Small intestine (tissue), 7 donors: ENCODE measurements around the gene CAMTA1. TPM values are rescaled to one million over a fixed set of nuclear protein-coding genes. Genes with fewer than 3 reads are reported as not detected.

ENCODE experiments used
- DNase-seq, 2 donors: peaks; one replicate each; pipeline versions ENCODE4 v3.0.0 to v3.0.0-alpha.2; 2013
- FAIRE-seq: peaks from 2 replicates; lab custom pipeline; 2012; peaks lifted over from hg19 to GRCh38; lab: Jason Lieb, UNC
- H3K27ac ChIP-seq, 3 donors: one replicate each; pipeline ENCODE4 v1.5.1; 2013; ENCODE audit warnings: low read length in 2 of 3, mild to moderate bottlenecking in 2 of 3, control low read depth in 1 of 3, inconsistent platforms in 1 of 3, low read depth in 1 of 3, moderate library complexity in 1 of 3
- H3K27me3 ChIP-seq, 3 donors: one replicate each; pipeline ENCODE4 v1.6.1; 2013; ENCODE audit warnings: low read length in 3 of 3, inconsistent platforms in 1 of 3; ENCODE audit not compliant: control insufficient read depth in 3 of 3, insufficient read depth in 3 of 3
- H3K36me3 ChIP-seq, 3 donors: one replicate each; pipeline ENCODE4 v1.6.1; 2013; ENCODE audit warnings: low read length in 3 of 3, inconsistent platforms in 1 of 3, low read depth in 1 of 3, mild to moderate bottlenecking in 1 of 3, moderate library complexity in 1 of 3; ENCODE audit not compliant: control insufficient read depth in 3 of 3, insufficient read depth in 2 of 3
- H3K4me1 ChIP-seq, 3 donors: one replicate each; pipeline ENCODE4 v1.6.1; 2013; ENCODE audit warnings: low read length in 2 of 3, inconsistent platforms in 1 of 3, low read depth in 1 of 3, mild to moderate bottlenecking in 1 of 3, moderate library complexity in 1 of 3; ENCODE audit not compliant: control insufficient read depth in 3 of 3, insufficient read depth in 2 of 3
- H3K4me3 ChIP-seq, 3 donors: one replicate each; pipeline ENCODE4 v1.5.1; 2013; ENCODE audit warnings: low read length in 3 of 3, control low read depth in 1 of 3, inconsistent platforms in 1 of 3, low read depth in 1 of 3, mild to moderate bottlenecking in 1 of 3, moderate library complexity in 1 of 3
- H3K9me3 ChIP-seq, 2 donors: one replicate each; pipeline ENCODE4 v1.6.1; 2013; ENCODE audit warnings: low read depth in 1 of 2, low read length in 1 of 2; ENCODE audit not compliant: control insufficient read depth in 2 of 2, insufficient read depth in 1 of 2
- WGBS, 3 donors: extraction: QIAGEN DNeasy Blood & Tissue Kit; methylation state at CpG; one replicate each; pipeline ENCODE4 v1.1.7; 2013; 5-methylcytosine and 5-hydroxymethylcytosine counted together
- polyA plus RNA-seq, 4 donors: library from polyadenylated mRNA; stranded (reverse) in 3 of 4; unstranded in 1 of 4; fragments of 200-250 nt in 3 of 4; fragments of 120-200 nt in 1 of 4; gene quantifications; one replicate each; pipeline versions ENCODE4 v1.2.1 to v1.2.3, GENCODE V29; 2013
- donor health status: healthy with polysubstance abuse.
- donor health status: control.
- donor health status: control.
- donor health status: Bipolar disorder and iron deficiency.
- donor health status: healthy.

CAMTA1 gene
- polyA plus RNA-seq, 4 donors, result 57.6 to 177 (median 147) TPM

- Histone ChIP-seq H3K4me3 (no peak overlapping the region), H3K36me3 (no peaks in the 10 kb centered on the region), H3K27me3 (no peaks in the 10 kb centered on the region), H3K9me3 (no peaks in the 10 kb centered on the region), H3K4me1 (no peaks in the 10 kb centered on the region), H3K27ac (no peak overlapping the region)
- WGBS, 3 donors, result 42 to 52% (median 49%) methylated on average over 19 of the region's 19 CpGs
- FAIRE-seq (no peak), DNase-seq (peak; percentile 9 to 51)
These were observed 669.0 kb downstream of the CAMTA1 start for GRCh38 chr1:7454052-7454815.

- 84 to 87% (median 87%) methylated on average over 30 of the region's 30 CpGs for whole genome bisulfite sequencing, 3 donors
- Histone ChIP-seq H3K27ac (no peak overlapping the region), H3K27me3 (no peaks in the 10 kb centered on the region), H3K4me3 (no peak overlapping the region), H3K4me1 (no peaks in the 10 kb centered on the region), H3K9me3 (no peaks in the 10 kb centered on the region), H3K36me3 (no peaks in the 10 kb centered on the region)
- no peak for DNase-seq
- no peak for FAIRE-seq
These were observed 669.9 kb downstream of the CAMTA1 start for GRCh38 chr1:7454895-7455784.

GRCh38 chr1:7455796-7456721, 670.8 kb downstream of the CAMTA1 start:
- DNase-seq (no peak), FAIRE-seq (no peak)
- H3K36me3 ChIP-seq, result no peaks in the 10 kb centered on the region
- H3K4me1 ChIP-seq, result no peaks in the 10 kb centered on the region
- 83 to 85% (median 83%) methylated on average over 15 of the region's 15 CpGs for WGBS, 3 donors
- no peak overlapping the region for H3K4me3 ChIP-seq
- no peaks in the 10 kb centered on the region for H3K27me3 ChIP-seq
- H3K9me3 ChIP-seq, result no peaks in the 10 kb centered on the region
- H3K27ac ChIP-seq, result no peak overlapping the region

- H3K4me3 ChIP-seq, result no peak overlapping the region
- no peaks in the 10 kb centered on the region for H3K9me3 ChIP-seq
- no peaks in the 10 kb centered on the region for H3K4me1 ChIP-seq
- DNase-seq, result no peak
- no peaks in the 10 kb centered on the region for H3K27me3 ChIP-seq
- H3K27ac ChIP-seq, result no peak overlapping the region
- H3K36me3 ChIP-seq, result no peaks in the 10 kb centered on the region
- no peak for FAIRE-seq
- 62 to 84% (median 73%) methylated on average over 11 to 17 of the region's 17 CpGs for WGBS, 3 donors
These were observed 671.4 kb downstream of the CAMTA1 start for GRCh38 chr1:7456722-7457082.

- Histone ChIP-seq H3K4me1 (no peaks in the 10 kb centered on the region), H3K27me3 (no peaks in the 10 kb centered on the region), H3K9me3 (no peaks in the 10 kb centered on the region), H3K4me3 (no peak overlapping the region), H3K36me3 (no peaks in the 10 kb centered on the region), H3K27ac (no peak overlapping the region)
- DNase-seq, result no peak
- FAIRE-seq, result no peak
- 53 to 70% (median 60%) methylated on average over 15 of the region's 15 CpGs for WGBS, 3 donors
These were observed 672.6 kb downstream of the CAMTA1 start for GRCh38 chr1:7457811-7458210.

GRCh38 chr1:7458946-7459345, 673.7 kb downstream of the CAMTA1 start:
- Histone ChIP-seq H3K36me3 (no peaks in the 10 kb centered on the region), H3K4me1 (no peaks in the 10 kb centered on the region), H3K27me3 (no peaks in the 10 kb centered on the region), H3K9me3 (no peaks in the 10 kb centered on the region), H3K4me3 (no peak overlapping the region), H3K27ac (no peak overlapping the region)
- no peak for DNase-seq
- WGBS, 3 donors, result 78 to 87% (median 86%) methylated on average over 7 of the region's 7 CpGs
- FAIRE-seq, result no peak

- no peaks in the 10 kb centered on the region for H3K36me3 ChIP-seq
- no peaks in the 10 kb centered on the region for H3K27me3 ChIP-seq
- DNase-seq (no peak), FAIRE-seq (no peak)
- H3K4me1 ChIP-seq, result no peaks in the 10 kb centered on the region
- no peaks in the 10 kb centered on the region for H3K9me3 ChIP-seq
- no peak overlapping the region for H3K4me3 ChIP-seq
- WGBS, 3 donors, result 75 to 89% (median 78%) methylated on average over 11 of the region's 11 CpGs
- no peak overlapping the region for H3K27ac ChIP-seq
These were observed 674.7 kb downstream of the CAMTA1 start for GRCh38 chr1:7459914-7460313.

GRCh38 chr1:7460807-7461206, 675.6 kb downstream of the CAMTA1 start:
- no peak overlapping the region for H3K27ac ChIP-seq
- FAIRE-seq (no peak), DNase-seq (no peak)
- no peaks in the 10 kb centered on the region for H3K27me3 ChIP-seq
- no peak overlapping the region for H3K4me3 ChIP-seq
- H3K36me3 ChIP-seq, result no peaks in the 10 kb centered on the region
- no peaks in the 10 kb centered on the region for H3K4me1 ChIP-seq
- H3K9me3 ChIP-seq, result no peaks in the 10 kb centered on the region
- 51 to 63% (median 52%) methylated on average over 6 of the region's 6 CpGs for WGBS, 3 donors
